GM19463 (cell line): Measurements from ENCODE around the gene DGKB.
"Not testable (repeated sequence)": the region's sequence is repeated elsewhere in the genome, so short reads cannot be mapped to it uniquely, and the experiment has no call there.

Source experiments
- ATAC-seq: cut with Tn5 transposase; IDR thresholded peaks from one replicate; pipeline ENCODE4 v1.9.1; 2021; ENCODE audit warnings: mild to moderate bottlenecking, moderate library complexity; ENCODE audit not compliant: unreplicated experiment

The DGKB gene

DNA sequence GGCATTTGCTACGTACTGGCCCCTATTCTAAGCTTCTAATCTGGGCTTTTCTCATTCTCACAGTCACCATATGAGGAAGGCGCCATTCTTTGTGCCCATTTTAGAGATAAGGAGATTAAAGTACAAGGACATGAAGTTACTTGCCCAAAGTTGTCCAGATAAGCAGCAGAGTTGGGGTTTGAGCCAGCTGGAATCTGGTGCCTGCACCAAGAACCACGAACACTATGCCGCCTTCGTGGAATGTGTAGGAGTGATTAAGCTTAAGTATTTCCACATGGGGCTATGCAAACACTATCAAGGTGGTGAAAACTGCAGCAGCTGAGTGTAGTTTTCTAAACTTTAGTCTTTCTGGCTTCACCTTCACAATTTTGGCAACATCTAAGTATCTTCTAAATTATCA, 570.4 kb downstream of the DGKB start:
- no peak for ATAC-seq

DNA sequence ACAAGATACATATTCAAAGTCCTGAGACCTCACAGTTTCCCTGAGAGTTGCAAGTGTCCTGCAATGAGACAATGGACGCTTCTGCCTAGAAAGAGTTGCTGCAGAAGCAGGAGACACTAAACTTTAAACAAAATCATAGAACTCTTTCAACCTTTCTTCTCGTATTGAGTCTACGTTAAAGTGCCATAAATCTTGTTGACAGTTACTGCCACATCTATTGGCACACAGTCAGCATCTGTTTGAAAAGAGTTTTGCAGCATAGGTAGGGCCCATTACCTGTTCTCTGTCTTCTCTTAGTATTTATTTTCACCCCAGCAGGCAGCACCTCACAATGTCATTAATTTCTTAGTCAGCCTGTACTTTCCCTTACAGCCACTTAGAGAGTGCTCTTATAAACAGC, 577.8 kb downstream of the DGKB start:
- no peak for ATAC-seq

DNA sequence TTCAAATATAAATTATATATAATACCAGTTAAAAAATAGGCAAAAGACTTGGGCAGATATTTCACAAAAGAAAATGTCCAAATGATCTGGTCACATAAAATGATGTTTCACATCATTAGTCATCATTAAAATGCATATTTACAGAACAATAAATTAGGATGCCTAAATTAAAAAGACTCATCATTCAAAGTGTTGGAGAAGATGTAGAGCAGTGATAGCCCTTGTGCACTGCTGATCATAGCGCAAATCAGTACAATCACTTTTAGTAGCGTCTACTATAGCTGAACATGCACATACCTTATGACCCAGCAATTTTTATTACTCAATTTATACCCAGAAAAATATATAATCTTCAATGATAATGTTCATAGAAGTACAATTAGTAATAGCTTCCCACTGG, 579.8 kb downstream of the DGKB start:
- no peak for ATAC-seq

DNA sequence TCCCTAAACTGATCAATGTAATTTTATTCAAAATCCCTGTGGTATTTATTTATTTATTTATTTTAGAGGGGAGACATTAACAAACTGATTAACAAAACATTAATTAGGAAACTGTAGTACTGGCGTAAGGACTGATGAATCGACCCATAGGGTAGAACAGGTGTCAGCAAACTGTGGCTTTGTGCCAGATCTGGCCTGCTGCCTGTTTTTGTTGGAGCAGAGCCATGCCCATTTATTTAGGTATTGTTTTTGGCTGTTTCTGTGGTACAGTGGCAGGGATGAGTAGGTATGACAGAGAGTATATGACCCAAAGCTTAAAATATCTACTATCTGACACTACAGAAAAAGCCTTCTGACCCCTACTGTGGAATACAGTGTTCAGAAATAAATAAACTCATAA, 580.6 kb downstream of the DGKB start:
- ATAC-seq = no peak

DNA sequence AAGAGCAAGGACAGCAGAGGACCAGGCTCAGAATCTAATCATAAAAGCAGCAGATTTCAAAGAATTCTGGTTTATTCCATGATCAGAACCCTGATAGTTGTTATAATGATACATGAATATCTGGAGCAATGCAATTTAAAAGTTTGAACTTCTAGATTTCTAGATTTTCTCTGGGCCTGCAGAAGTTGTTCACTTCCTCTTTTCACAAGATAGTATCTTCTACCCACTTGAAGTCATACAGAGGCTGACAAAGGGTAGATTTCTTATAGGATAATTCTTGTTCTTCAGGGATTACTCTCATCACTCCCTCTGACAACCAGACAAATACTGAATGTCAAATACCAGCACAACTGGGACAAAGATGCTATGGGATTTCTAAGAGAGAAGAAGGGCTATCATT, 593.1 kb downstream of the DGKB start:
- ATAC-seq = no peak

DNA sequence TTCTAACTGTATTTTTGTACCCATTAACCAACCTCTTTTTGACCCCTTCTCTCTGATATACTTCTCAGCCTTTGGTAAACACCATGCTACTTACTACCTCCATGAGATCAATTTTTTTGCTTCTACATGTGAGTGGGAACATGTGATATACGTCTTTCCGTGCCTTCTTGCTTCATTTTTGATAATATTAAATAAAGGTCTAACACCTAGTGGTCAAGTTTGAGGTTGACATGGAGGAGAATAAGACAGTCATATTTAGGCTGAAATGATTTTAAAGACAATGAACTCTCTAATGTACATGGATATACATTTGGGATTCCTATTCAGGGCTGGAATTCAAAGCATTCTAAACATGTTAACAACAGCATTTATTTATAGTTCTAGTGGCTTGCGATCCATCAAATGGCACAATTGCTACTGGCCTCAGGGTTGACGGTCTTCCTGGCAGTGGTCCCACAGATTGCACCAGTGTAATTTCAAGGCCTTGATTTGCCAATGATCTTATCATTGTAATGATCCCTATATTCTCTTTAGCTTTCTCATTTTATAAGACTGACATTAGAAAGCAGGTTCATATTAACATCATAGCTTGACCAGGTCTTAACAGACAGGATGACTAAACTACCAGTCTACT, 597.2 kb downstream of the DGKB start:
- ATAC-seq = no peak

DNA sequence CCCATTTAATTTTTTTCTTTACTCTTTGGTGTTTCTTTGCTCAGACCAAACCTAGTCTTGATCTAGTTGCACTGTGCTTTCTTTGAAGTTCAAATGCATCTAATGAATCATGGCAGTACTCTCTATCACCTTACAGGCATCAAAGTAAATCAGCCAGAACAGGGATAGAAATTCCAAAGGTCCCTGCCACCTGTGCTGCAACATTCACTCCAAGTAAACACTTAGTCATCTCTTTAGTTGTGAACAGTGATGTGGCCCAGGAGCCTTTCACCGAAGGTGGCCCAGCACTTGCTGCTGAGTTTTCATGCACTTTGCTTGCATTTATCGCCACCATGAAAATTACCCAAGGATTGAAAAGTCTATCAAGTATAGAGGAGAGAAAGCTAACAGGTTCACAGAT, 599.0 kb downstream of the DGKB start:
- no peak for ATAC-seq

DNA sequence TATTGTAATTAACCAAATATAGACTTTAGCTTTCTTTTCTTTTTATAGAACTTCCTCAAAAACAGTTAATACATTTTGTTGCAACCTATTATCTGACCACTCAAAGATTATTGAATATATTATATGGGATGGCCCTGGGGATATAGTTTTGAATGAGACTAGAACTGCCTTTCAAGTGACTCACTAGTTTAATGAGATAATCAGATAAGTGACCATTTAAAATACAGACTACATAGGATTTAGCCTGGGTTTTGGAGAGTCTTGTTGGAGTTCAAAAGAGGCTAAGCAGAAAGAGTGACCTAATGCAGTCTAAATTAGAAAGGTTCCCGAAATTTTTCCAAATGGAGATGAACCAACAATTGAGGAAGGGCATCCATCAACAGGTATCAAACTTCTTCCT, 607.9 kb downstream of the DGKB start:
- no peak for ATAC-seq

DNA sequence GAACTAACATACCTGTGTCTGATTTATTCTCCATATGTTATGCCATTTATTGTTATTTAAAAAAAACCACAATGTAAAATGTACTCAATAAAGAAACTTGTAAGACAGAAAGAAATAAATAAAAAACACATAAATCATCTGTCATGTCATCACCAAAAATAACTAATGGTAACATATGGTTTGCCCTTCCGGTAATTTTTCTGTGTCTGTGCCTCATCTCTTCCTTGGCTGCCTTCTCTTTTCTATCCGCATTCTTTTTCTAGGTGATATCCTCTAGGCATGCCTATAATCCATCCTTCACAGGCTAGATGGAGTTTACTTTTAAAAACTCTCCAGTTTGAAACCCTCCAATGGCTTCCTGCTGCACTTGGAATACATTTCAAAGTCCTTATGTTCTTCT, 609.1 kb downstream of the DGKB start:
- ATAC-seq = no peak

DNA sequence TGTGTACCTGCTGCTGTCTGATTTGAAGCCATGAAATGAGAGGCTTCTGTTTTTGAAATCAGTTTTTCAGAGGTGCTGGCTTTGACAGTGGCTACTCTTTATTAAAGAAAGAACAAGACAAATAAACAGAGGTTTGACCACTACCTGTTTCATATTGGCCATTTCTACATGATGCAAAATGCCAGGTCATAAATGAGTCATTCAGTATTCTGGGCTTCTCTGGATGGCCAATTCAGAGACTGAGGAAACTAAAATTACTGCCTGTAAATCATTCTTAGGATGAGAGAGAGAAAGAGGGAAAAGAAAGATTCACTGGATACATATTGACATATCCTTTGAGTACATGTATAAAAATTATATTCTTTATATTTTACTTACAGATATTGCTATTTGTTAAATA, 609.8 kb downstream of the DGKB start:
- ATAC-seq = no peak

DNA sequence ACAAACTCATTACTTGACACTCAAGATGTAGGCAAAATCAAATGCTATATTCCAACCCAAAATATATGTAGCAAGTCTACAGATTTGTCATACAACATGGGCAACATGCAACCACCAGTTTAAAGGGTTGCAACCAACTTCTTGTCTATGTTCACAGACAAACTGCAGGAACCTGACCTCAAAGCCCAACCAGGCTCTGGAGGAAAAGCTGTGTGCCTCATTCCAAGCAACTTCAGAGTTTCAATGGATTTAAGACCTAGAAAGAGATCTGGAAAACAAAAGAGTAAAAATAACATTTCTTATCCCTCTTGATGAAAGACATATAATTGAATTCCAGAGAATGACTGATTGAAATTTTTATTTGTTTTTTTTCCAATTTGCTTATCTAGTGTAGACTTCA, 612.6 kb downstream of the DGKB start:
- ATAC-seq = no peak

DNA sequence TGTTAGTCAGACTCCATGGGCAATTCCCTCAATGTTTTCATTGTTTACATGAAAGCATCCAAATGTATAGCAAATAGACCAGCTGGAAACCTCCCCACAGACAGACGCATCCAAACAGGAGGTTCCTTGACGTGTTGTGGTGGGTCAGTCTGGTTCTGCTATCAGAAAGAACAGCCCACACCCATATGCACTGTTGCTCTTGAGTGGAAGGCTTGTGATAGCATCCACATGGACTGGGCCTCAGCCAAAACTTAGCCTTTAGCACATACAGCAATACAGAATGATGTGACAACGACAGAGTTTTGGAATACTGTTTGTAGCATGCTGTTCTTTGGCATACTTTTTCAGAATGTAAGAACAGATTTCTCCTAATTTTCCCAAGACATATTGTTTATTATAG, 613.9 kb downstream of the DGKB start:
- ATAC-seq = no peak

DNA sequence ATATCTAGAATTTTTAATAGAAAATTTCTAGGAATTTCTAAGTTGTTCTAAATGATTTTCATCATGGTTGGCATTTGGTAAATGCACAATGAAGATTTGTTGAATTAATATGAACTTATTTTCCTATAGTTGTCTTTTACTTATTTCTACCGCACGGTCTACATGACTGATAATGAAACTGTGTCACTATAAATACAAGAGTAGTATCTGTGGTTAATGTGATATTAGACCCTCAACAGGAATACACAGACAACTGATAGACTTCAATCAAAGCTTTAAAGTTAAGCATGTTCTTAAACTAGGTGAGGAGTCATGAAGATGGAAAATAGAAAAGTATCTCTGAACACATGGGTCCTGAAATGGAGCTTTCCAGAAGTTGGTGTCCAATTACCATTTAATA, 615.2 kb downstream of the DGKB start:
- no peak for ATAC-seq

DNA sequence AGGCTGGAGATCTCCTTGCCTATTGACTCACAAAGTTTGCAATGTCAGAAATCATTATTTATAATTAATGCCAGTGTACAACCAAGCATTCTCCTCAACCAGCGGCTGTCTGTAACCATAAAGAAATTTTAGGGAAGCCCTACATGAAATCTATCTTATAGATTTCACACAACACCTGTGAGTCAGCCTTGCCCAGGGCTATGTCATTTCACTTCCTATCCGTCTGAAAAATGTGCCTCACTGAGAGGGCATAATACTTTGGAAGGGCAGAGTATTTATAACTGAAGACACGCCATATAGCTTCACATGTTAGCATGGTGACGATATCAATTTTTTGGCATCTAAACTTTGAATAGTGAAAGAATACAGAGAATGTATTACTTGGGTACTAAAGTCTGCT, 616.5 kb downstream of the DGKB start:
- ATAC-seq = no peak

DNA sequence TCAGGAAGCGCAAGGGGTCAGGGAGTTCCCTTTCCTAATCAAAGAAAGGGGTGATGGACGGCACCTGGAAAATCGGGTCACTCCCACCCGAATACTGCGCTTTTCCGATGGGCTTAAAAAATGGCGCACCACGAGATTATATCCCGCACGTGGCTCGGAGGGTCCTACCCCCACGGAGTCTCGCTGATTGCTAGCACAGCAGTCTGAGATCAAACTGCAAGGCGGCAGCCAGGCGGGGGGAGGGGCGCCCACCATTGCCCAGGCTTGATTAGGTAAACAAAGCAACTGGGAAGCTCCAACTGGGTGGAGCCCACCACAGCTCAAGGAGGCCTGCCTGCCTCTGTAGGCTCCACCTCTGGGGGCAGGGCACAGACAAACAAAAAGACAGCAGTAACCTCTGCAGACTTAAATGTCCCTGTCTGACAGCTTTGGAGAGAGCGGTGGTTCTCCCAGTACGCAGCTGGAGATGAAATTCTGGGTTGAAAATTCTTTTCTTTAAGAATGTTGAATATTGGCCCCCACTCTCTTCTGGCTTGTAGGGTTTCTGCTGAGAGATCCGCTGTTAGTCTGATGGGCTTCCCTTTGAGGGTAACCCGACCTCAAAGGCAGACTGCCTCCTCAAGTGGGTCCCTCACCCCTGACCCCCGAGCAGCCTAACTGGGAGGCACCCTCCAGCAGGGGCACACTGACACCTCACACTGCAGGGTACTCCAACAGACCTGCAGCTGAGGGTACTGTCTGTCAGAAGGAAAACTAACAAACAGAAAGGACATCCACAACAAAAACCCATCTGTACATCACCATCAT, 623.3 kb downstream of the DGKB start:
- ATAC-seq = not testable (repeated sequence)

DNA sequence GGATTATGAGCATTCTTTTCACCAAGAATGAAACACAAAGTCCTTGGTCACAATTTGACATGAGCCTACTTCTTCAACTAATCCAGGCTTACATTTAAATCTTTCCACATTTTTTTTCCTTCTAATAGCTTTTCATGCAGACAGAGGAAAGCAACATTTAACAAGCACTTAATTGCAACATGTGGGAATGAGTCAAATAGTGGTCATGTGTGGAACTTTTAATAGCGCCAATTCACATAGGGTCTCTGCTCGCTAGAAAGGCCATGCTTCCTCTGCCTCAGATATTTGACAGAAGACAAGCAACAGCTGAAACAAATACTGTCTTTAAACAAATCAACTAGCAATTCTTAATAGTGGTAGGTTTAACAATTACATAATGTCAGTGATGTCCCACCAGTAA, 627.2 kb downstream of the DGKB start:
- ATAC-seq = no peak

DNA sequence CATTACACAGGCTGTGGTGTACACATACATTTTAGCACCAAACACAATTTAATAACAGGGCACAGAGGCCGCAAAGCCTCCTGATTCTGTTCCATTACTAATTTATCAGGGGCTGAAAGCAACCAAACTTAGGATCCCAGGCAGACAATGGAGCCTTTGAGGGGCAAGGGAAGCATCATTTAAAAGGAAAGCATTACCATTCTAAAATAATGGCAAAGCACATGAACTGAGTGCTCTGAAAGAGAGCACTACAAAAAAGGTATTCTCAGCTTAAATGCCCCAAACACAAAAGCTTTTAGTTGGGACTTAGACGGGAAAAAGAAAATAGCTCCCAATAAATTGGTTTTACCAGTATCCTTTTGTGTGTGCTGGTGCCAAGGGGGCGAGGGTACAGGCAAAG, 631.1 kb downstream of the DGKB start:
- no peak for ATAC-seq

DNA sequence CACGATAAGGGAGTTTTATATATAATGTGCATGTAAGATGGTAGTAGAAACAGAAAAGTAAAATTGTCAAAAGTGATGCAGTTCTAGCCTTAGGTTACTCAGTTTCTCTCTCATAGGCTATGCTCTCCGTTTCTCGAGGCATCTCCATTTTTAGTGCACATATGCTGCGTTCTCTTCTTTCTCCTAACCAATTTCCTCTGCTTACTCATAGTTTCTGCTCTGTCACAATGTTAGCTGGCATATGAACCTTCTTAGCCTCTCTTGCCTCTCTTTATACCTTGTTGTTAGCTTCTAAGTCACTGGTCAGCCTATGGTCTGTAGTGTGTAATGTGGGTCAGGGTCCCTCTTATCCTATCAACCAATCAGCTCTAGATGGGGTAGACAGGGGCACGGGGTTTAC, 632.5 kb downstream of the DGKB start:
- no peak for ATAC-seq

DNA sequence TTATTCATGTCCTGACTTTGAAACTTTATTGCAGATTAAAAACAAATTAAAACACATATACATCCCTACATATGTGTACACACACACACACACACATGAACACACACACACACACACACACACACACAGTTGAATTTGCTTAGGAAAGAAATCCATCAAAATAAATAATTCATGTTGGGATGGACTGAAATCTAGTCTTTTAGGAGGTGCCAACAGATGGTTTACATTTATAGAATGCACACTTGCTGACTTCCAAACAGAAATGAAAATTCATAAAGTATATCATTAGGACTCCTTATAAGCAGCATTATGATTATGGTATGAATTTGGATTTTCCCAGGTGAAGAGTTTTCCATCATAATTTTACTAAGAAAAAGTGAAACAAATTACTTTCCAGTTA, 642.5 kb downstream of the DGKB start:
- no peak for ATAC-seq

DNA sequence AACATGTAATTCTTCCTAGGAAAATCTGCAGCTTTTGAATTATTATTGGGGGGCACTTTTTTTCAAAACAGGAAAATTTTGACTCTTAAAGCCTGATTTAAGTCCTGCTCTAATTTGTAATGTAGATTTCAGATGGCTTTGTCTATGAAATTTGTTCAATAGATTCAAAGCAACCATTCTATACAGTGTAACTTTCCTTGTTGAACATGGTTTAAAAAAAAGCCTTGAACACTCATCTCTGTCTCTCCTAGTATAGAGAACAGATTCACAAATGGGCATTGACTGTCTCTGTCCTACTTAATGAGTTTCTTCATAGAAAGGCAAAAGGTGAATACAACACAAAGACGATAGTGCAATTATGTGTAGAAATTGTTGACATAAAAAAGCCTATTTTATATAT, 643.7 kb downstream of the DGKB start:
- ATAC-seq = no peak

DNA sequence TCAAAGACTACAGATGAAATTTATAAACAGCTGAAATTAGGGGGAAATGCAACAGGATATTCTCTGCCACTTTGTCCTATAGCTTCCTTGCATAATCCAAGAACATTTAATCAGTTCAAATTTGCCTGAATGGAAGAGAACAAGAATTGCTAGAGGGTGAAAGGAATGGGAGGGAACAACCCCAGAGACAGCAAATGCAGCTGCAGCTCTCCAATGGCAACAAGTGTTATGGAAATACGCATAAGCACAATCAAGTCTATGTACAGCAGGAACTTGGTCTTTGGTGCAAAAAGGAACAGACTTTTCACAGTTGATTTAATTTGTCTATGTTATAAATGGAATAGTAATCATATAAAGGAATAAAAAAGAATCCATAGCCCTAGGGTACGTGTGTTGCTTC, 644.1 kb downstream of the DGKB start:
- ATAC-seq = no peak

DNA sequence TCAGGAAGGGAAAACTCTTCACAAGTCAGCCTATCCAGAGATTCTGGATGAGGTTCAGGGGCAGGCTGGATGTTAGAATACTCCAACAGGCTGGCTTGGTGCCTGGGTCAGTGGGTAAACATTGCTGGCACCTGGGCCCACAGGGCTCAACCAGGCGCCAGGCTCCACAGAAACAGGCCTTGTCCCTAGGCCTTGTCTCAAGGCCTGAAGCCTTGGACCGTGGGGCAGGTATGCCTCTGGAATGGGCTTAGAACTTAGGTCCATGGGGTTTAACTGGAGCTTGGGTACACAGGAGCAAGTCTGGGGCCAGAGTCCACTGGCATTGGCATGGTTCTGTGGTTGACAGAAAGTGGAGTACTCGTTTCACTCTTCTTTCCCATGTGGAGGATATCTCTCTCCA, 650.1 kb downstream of the DGKB start:
- no peak for ATAC-seq

DNA sequence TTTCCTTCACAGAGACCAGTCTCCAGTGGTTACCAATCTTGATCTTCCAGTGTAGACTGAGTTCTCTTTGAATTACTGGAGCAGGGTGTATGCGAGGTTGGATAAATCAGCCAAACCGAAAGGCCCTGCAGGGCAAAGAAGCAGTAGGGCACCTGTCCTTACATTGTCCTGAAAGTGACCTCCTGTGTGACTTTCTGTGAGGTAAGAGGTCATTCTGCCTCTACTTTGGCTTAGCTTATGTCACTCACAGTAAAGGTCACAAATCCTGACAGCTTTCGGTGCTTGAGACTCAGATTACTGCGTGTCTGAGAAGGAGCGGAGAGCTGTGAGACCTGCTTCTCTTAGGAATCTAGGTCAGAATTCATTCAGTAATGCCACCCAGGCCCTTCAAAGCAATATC, 660.4 kb downstream of the DGKB start:
- ATAC-seq = no peak
